HG03159 (cell line): ENCODE results near the gene CCNB1IP1.
"Not testable (repeated sequence)": the region's sequence is repeated elsewhere in the genome, so short reads cannot be mapped to it uniquely, and the experiment has no call there.

Experiments used
- ATAC-seq: cut with Tn5 transposase; IDR thresholded peaks from one replicate; pipeline ENCODE4 v1.9.1; 2021; ENCODE audit warnings: mild to moderate bottlenecking, moderate library complexity; ENCODE audit not compliant: unreplicated experiment

The CCNB1IP1 gene

GRCh38 chr14:20332788-20333493 lies at the start of gene CCNB1IP1:
TSS of gene CCNB1IP1 (minus strand) at chr14:20333279. CDS start at chr14:20316523, 16,756 bp downstream.
- peak; percentile 94 for ATAC-seq

- ATAC-seq, result no peak
Measured at GRCh38 chr14:20382526-20382925, 49.4 kb upstream of the CCNB1IP1 start.

- ATAC-seq, result no peak
Measured at GRCh38 chr14:20381341-20381740, 48.3 kb upstream of the CCNB1IP1 start.

- ATAC-seq, result no peak
Measured at GRCh38 chr14:20380681-20381080, 47.6 kb upstream of the CCNB1IP1 start.

GRCh38 chr14:20379743-20380142 lies 46.7 kb upstream of the CCNB1IP1 start:
- ATAC-seq, result no peak

- ATAC-seq, result no peak
Measured at GRCh38 chr14:20377171-20377570, 44.1 kb upstream of the CCNB1IP1 start.

GRCh38 chr14:20376071-20376588 lies 43.1 kb upstream of the CCNB1IP1 start:
- no peak for ATAC-seq

GRCh38 chr14:20375471-20375870 lies 42.4 kb upstream of the CCNB1IP1 start:
- no peak for ATAC-seq

- ATAC-seq, result no peak
Measured at GRCh38 chr14:20372796-20373195, 39.7 kb upstream of the CCNB1IP1 start.

- ATAC-seq, result no peak
Measured at GRCh38 chr14:20365928-20366327, 32.8 kb upstream of the CCNB1IP1 start.

GRCh38 chr14:20358474-20358873 lies 25.4 kb upstream of the CCNB1IP1 start:
- not testable (repeated sequence) for ATAC-seq

- no peak for ATAC-seq
Measured at GRCh38 chr14:20356422-20356821, 23.3 kb upstream of the CCNB1IP1 start.

GRCh38 chr14:20350860-20351259 lies 17.8 kb upstream of the CCNB1IP1 start:
- ATAC-seq, result no peak

- no peak for ATAC-seq
Measured at GRCh38 chr14:20350282-20350681, 17.2 kb upstream of the CCNB1IP1 start.

- ATAC-seq, result no peak
Measured at GRCh38 chr14:20347747-20348146, 14.7 kb upstream of the CCNB1IP1 start.

GRCh38 chr14:20346713-20347112 lies 13.6 kb upstream of the CCNB1IP1 start:
- no peak for ATAC-seq

- ATAC-seq, result no peak
Measured at GRCh38 chr14:20345366-20345765, 12.3 kb upstream of the CCNB1IP1 start.

- ATAC-seq, result no peak
Measured at GRCh38 chr14:20343862-20344220, 10.8 kb upstream of the CCNB1IP1 start.

- ATAC-seq, result peak; percentile 87
Measured at GRCh38 chr14:20343092-20343861, 10.2 kb upstream of the CCNB1IP1 start, which contains the start of gene PARP2. TSS of gene PARP2 (plus strand) at chr14:20343635. CDS start at chr14:20343642, 7 bp downstream.

- no peak for ATAC-seq
Measured at GRCh38 chr14:20341646-20342045, 8.6 kb upstream of the CCNB1IP1 start.

- ATAC-seq, result not testable (repeated sequence)
Measured at GRCh38 chr14:20341032-20341431, 8.0 kb upstream of the CCNB1IP1 start.

GRCh38 chr14:20334017-20334416 lies 938 bp upstream of the CCNB1IP1 start:
- ATAC-seq, result no peak
